GM21529 (cell line): ENCODE measurements around the gene TRAF2.
"Not testable (repeated sequence)": the region's sequence is repeated elsewhere in the genome, so short reads cannot be mapped to it uniquely, and the experiment has no call there.

Source experiments
- ATAC-seq: cut with Tn5 transposase; IDR thresholded peaks from one replicate; pipeline ENCODE4 v1.9.1; 2021; ENCODE audit not compliant: unreplicated experiment

TRAF2 gene

DNA sequence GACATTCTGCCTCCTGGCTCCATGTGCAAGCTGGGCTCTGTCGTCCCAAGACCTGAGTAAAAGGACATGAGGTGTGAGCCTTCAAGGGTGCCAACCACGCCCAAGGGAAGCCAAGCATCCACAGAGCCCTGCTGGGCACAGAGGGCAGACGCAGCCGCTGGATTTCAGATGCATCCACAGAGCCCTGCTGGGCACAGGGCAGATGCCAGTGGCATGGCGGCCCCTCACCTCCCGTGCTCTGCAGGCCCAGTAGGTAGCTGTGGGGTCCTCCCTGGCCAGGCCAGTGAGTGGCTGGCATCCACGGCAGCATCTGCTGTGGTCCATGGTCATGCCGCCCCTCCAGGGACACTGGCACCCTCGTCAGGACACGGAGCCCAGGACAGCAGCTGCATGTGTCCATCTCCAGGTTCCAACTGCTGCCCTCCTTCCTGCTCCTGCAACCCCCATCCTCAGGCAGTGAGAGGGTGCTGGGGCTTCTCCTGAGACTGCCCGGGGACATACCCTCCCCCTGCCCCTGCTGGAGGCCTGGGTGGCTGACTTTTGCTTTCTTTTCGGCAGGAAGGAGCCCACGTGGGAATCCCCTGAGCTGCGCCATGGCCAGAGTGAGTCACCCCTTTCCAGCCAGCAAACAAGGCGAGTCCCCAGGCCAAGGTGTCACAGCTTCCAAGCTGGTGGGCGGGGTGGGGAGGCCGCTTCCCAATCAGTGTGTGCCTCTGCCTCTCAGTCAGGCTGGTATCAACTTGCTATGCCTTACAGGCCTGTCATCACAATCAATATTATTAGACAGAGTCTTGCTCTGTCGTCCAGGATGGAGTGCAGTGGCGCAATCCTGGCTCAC lies 4.0 kb upstream of the TRAF2 start:
- peak; percentile 33 for ATAC-seq

DNA sequence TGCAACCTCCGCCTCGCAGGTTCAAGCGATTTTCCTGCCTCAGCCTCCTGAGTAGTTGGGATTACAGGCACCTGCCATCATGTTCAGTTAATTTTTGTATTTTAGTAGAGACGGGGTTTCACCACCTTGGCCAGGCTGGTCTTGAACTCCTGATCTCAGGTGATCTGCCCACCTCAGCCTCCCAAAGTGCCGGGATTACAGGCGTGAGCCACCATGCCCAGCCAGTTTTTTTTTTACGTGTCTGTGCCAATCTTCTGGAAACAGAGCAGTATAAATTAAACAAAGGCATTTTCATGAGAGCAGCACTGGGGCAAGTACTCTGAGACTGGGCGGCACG lies 3.4 kb upstream of the TRAF2 start:
- not testable (repeated sequence) for ATAC-seq

- ATAC-seq: not testable (repeated sequence)
These were observed 2.6 kb upstream of the TRAF2 start for GRCh38 chr9:136883670-136884069.

- ATAC-seq: no peak
These were observed 588 bp downstream of the TRAF2 start for GRCh38 chr9:136886610-136887597.

DNA sequence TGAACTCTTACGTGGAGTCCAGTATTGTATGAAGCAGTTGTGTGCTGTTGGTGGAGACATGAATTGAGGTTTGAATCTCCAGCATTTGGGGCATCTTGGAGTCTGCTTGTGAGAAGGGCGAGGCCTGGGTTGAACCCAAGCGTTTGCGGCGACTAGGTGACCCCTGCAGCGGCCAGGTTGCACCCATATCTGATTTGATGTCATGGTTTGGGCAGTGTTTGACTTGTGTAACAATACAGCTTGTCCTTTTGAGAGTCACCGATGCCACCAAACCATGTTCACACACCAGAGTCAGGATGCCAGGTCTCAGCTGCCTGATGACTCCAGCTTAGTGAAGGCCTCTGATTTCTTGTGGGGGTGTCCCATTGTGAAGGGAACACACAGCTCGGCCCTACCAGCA lies 2.1 kb downstream of the TRAF2 start:
- no peak for ATAC-seq

DNA sequence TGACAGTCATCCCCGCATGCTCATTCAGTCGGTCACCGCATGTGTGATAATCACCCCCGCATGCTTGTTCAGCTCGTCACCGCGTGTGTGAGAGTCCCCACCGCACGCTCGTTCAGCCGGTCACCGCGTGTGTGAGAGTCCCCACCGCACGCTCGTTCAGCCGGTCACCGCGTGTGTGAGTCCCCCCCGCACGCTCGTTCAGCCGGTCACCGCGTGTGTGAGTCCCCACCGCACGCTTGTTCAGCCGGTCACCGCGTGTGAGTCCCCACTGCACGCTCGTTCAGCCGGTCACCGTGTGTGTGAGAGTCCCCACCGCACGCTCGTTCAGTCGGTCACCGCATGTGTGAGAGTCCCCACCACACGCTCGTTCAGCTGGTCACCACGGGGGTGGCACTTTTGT lies 3.5 kb downstream of the TRAF2 start:
- no peak for ATAC-seq

GRCh38 chr9:136890661-136891060 lies 4.3 kb downstream of the TRAF2 start:
- ATAC-seq: no peak

DNA sequence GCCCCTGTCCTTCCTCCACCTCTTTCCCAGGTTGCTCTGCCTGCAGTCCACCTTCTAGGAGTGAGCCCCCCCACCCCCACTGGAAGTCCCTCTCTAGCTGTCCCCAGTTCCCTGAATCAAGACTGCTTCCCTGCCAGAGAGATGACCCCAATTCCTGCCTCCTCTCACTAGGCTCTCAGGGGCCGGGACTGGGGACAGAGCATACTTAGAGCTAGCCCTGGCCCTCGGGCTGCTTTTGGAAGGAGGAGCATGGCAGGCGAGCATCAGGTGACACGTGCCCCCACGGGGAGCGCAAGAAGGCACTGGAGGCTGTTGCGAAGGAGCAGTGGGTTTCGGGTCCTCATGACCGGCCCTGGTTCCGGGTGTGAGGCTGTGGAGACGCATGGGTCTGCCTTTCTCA lies 9.7 kb downstream of the TRAF2 start:
- no peak for ATAC-seq

DNA sequence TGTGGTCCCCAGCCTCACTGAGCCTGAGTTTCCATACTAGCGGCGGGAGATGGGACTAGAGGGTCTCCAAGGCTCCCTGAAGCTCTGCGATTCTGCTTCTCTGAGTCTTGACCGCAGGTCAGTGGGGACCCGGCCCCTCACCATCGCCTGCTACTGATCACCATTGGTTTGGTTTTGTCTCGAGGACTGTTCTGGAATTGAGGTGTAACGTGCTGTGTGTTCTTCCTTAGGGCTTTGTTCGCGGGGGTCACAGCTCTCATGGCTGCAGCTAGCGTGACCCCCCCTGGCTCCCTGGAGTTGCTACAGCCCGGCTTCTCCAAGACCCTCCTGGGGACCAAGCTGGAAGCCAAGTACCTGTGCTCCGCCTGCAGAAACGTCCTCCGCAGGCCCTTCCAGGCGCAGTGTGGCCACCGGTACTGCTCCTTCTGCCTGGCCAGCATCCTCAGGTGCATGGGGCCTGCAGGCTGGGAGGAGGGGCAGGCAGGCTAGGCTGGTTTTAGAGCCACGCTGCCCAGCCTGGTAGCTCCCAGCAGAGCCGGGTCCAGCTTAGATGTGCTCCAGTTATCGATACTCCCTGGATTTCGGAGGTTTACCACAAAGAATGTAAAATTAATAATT lies 12.3 kb downstream of the TRAF2 start:
- ATAC-seq: no peak

- ATAC-seq: peak; percentile 56
These were observed 12.9 kb downstream of the TRAF2 start for GRCh38 chr9:136899196-136899595.

DNA sequence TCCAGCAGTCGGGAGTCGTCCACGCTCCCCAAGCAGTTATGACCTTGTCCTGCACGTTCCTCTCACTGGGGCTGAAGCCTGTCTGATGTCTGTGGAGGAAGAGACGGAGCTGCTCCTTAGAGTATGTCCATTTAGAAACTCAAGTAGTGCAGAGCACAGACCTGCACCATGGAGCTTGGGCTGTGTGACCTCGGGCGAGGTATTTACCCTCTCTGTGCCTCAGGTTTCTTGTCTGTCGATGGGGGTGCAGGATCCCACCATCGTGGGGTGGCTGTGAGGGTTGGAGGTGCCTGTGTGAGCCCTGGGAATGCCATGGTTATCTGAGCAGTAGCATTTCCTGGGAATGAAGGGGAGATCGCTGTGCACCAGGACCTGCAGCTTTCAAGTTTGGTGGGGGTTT lies 14.2 kb downstream of the TRAF2 start:
- no peak for ATAC-seq

DNA sequence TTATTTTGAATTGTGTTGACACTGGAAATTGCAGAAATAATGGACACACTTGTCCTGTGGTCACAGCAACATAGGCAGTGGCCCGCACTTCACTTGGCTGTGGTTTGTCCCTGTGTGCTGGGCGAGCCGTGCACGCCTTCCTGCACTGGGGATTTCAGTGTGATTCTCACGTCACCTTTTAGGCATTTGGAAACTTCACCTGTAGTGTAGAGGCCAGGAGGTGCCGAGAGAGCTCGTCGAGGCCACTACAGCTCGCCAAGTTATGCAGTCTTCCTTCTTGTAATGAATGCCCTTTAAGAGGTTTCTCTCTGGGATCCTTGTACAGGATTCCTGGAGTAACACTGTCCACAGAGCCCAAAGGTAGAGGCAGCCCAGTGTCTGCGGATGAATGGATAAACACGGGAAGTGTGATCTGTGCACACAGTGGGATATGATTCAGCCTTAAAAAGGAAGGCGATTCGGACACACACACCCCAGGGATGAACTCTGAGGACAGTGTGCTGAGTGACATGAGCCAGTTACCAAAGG lies 14.7 kb downstream of the TRAF2 start:
- ATAC-seq: no peak

DNA sequence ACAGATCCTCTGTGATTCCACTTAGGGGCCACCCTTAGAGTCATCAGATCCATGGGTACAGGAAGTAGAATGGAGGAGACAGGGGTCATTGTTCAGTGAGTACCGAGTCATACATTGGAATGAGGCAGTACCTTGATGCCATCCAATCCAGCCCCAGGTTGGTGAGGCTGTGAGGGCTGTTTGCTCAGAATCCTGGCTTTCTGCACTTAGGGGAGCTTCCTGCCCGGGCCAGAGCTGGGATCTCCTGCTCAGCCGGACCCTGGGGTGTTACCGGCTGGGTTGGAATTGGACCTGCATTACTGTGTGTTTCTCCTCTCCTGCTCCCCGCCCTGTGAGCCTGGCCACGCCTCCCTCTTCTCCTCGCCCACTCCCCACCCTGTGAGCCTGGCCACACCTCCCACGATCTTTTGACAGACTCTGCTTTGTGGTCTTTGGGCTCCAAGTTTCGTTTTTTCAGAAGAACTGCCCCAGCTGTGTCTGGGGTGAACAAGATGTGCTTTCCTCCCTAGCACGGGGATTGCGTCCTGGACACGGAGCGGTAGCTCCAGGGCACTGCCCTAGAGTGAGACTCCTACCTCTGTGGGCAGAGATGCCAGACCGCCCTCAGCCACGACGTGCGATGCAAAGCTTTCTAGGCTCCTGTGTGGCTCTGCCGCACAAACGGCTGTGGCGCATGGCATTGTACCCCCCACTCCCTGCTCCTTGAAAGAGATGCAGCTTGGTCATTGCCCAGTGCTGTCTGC lies 15.4 kb downstream of the TRAF2 start:
- peak; percentile 53 for ATAC-seq

DNA sequence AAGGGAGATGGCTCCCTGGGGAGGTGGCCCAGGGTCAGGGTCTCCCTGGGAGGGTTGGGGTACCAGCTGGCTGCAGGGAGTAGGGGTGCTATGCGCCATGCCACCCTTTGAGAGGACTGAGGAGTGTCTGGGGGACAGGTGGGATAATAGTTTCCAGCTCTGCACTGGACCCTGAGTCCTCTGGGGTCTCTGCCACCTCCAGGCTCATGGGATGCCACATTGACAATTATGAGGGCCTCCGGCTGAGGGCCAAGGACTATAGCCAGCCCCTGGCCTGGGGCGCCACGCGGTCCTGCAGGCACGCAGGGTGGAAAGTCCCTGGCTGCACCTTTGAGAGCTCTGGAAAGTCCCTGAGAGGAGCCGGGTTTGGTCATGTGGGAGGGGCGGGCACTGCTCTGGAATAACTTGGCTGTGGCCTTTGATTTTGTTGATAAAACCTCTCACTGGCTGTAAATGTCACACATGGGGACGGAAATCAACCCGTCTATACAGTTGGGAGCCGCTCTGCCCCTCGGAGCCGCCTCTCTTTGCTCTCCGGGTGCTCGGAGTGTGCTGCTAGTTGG lies 16.0 kb downstream of the TRAF2 start:
- ATAC-seq: peak; percentile 45

DNA sequence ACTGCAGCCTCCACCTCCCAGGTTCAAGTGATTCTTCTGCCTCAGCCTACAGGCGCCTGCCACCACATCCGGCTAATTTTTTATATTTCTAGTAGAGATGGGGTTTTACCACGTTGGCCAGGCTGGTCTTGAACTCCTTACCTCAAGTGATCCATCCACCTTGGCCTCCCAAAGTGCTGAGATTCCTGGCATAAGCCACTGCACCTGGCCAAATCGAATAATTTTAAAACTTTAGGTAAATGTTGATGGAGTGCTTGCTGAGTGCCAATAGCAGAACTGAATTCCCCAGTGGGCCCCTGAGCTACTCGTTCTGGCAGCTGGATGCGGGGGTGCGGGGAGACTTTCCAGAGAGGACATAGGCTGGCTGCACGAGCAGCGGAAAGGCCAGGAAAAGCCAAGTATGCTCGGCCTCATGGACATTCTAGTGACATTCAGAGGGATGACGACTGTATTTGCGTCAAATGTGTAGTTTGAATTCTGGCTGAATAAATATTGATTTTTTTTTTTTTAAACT lies 16.8 kb downstream of the TRAF2 start:
- ATAC-seq: no peak

GRCh38 chr9:136906266-136906665 lies 19.9 kb downstream of the TRAF2 start:
- ATAC-seq: no peak

DNA sequence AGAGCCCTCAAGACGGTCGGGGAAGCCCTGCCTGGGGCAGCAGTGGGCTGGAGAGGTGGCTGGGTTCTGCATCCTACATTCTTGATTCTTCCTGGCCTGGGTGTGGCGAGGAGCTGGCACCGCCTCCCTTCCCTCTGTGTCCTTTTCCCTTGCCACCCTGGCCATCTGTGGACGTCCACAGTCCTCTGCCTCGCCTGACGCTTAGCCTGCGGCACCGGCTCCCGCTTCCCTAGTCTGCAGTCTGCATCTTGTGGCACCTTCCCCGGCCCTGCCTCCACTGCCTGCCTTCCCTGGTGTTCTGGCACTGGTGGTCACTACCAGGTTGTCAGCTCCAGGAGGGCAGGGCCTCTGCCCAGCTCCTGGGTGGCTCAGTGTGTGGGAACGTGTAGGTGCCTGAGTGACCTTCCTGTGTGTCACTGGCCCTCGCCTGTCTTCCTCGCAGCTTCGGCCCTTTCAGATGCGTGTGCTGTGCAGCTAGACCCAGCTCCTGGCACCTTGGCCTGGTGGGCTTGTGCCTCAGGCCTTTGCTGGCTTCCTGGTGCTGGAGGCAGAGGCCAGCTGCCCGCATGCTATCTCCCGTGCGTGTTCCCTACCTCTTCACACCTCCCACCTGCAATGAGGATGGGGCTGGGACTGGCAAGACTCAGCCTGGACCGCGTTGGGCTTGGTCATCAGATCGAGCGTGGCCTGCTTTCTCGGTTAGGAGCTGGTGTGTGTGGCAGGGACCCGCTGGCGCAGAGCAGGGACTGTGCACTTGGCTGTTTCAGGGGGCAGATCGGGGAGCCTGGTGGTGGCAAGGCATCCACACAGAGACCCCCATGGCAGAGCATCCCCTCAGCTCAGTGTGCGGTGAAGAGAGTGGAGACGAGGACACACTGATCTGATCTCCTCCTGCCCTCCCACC lies 20.9 kb downstream of the TRAF2 start:
- no peak for ATAC-seq

DNA sequence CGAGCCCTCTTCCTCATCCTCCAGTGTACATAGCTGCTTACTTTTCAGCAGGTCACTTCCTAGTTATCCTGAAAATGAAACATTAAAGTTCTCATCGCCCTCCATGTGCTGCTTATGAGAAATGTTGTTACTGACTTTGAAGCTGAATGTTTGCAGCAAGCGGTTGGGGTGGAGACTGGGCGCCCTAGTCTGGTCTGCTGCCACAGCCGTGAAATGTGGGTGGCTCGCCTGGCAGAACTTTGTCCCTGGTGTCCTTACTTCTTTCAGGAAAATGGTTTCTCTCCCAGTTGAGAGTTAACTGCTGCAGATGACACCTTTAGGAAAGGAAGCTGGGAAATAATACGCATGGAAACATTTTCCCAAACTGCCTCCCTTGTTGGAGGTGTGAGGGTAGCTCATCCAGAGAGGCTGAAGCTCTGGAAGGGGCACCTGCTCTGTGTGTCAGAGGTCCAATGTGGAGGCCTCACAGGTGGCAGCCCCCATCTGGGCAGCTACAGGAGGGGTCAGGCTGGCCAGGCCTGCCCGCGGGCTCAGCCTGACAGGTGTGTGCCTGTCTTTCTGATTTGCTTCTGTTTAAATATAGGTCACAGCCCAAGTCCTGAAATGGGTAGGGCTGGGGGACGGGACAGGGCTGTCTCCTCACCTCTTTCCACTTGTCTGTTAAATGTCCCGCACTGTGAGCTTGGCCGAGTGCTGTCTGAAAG lies 24.0 kb downstream of the TRAF2 start:
- ATAC-seq: no peak

DNA sequence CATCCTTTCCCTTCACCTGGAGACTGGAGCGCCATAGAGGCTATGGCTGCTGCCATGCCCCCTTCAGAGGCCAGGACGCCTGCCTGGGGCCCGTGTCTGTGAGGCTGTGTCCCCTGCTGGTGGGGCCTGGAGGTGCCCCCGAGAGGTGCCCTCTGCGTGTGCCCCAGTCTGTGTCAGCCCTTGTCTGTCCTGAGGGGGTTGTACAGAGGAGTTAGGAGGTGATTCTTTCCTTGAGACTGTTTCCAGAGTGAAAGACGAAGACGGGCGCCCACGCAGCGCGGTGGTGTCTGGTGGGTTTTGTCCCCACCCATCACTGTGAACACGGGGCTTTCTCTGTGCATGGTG lies 24.6 kb downstream of the TRAF2 start:
- no peak for ATAC-seq
